Ureter (tissue), 1 donor: ENCODE data around the gene LRRK2. TPM values are rescaled to one million over a fixed set of nuclear protein-coding genes. Genes with fewer than 3 reads are reported as not detected.
"Not testable (repeated sequence)": the region's sequence is repeated elsewhere in the genome, so short reads cannot be mapped to it uniquely, and the experiment has no call there.

Experiments used
- DNase-seq: peaks from one replicate; pipeline ENCODE4 v3.0.0-alpha.2; 2020; ENCODE audit warnings: low spot score
- total RNA-seq: library from RNA; stranded (reverse); gene quantifications from one replicate; pipeline ENCODE4 v1.2.4, GENCODE V29; 2023
- donor health status: DM: yes; HTN: yes; CAD: no.

Gene LRRK2
- total RNA-seq, 1 donor from 2014 or later, result 12.7 TPM

DNA sequence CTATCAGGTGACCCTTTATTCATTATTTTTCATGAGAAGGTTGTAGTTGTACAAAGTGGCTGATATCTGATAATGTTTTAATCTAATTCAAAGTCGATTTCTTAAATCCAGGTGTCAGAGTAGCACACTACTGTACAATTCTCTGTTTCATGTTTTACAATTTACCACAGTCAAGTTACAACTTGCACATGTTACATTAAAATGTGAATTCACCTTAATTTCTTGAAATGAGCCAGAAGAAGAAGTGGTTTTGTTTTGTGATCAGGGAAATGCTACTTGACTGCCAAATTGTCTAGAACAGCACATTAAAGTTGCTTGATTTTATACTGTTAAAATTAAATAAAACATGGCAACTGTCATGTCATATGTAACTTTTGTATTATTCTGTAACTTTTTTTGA, 23.2 kb downstream of the LRRK2 start:
- DNase-seq, result no peak

DNA sequence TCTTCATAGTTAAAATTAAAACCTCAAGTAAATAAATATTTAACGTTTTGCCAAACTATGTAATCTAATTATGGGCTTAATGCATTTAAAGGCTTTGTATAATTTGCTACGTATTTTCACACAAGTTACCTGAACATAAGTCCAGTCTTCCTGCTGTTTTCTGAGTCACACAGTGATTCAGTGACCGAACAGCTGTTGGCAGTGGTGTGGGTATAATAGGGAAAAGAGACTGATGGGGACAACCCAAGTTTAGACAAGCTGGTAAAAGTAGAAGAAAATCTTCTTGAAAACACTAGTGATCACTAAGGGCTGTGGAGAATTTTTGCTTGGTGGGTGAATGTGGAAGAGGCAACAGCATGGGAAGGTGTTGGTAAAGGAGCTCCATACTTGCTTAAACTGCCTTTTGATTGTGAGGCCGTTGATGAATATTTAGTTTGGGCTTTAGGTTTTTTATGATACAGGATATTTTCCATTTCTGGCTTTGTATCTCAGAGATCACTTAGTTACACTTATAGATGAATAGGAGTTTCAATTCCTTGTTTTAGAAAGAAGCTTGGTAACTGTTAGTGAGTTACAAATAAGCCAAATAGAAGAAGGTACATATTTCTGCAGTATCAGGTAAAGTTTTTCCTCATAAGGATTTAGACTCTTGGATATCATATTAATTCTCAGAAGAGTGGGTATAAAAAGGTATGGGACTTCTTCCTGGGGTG, 23.9 kb downstream of the LRRK2 start:
- no peak for DNase-seq

DNA sequence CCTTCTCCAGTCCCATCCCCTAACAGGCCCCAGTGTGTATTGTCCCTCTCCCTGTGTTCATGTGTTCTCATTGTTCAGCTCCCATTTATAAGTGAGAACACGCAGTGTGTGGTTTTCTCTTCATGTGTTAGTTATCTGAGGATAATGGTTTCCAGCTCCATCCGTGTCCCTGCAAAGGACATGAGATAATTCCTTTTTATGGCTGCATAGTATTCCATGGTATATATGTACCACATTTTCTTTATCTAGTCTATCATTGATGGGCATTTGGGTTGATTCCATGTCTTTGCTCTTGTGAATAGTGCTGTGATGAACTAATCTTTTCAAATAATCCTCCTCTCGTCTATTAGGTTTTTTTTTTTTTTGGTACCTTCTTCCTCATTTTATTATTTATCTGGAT, 25.9 kb downstream of the LRRK2 start:
- DNase-seq, result not testable (repeated sequence)

DNA sequence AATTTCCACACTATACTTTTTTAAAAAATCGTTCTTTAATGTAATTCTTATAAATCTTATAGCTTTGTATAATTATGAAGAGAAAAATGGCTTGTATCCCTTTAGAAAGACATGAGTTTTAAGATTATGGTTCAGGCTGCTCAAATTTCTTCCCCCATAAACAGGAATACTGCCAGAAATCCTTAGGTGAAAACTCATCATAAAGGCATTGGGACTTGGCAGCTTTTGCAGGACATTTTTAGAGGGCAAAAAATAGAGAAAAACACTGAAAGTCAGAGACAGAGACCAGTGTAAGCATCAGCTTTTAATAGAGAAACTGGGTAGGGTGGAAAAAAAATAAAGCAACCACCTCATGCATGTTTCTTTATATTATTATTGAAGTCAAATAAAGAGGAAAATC, 29.1 kb downstream of the LRRK2 start:
- DNase-seq, result no peak

DNA sequence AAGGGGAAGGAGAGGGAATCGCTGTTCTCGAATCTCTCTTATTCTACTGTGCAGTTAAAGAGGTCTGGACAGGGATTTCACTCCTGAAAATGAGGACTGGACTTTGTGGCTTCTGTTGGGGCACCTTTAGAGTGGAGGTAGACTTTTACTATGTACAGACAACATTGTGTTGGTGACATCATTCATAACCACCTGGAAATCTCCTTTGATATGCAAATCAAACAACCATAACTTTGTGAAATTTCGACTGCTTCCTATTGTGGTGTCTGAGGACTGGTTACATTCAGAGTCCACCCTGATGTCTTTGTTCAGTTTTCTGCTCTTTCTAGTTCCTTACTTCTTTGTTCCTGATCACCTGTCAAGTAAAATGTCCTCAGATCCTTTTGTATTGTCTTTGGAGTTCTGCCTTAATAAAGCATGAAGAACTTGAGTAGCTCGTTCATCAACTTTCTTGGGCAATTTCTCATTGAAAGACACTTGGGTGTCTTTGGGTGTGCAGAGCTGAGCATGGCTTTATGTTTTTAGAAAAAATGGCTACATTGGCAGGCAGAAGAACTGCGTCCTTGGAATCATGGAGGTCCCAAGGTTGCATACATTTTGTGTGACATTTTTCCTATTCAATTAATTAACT, 29.8 kb downstream of the LRRK2 start:
- DNase-seq, result no peak

DNA sequence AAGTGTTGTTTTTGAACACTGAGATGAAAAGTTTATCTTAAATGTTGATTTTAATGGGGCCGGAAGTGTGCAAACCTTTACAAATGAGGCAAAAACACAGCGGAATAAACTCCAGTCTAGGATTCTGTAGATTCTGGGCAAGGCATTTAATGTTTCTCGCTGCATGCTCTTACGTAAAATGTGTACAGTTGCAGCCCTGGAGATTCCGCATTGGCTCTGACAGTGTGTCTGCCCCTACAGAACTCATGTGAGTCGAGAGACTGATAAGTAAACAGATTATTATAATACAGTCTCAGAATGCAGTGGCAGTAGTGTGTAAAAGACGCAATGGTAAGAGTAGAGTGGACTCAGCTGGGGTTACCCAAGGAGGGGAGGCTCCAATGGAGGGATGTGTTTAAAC, 33.6 kb downstream of the LRRK2 start:
- no peak for DNase-seq

DNA sequence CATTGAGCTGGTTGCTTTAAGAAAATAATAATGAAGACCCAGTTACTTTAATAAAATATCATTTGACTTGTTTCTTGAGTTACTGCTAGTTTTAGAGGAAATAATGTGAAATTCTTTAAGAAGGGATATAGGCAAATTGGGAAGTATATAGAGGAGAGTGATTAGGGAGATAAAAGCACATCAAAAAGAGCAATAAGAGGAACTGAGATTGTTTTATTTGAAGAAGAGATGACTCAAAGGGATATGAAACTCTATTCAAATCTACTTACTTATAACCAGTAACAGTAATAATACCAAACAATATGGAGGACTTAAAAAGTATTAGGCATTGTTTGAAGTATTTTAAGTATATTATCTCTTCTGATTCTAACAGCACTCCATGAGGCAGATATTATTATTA, 37.1 kb downstream of the LRRK2 start:
- no peak for DNase-seq

DNA sequence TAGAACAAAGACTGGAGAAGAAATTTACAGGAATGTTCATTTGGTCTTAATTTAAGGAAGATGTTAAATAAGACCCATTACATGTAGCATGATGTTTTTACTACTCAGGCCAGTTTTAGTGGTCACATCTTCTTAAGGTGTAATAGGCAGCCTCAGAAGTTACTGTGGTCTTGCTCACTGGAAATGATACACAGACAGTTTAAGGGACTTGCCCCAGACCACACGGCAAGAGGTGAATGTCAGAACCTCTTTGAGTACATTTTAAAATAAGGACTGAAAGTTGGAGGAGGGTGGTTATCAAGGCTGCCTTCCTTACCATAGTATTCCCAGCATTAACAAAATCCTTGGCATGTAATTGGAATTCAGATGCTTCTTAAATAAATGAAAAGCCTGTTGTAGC, 37.9 kb downstream of the LRRK2 start:
- no peak for DNase-seq

DNA sequence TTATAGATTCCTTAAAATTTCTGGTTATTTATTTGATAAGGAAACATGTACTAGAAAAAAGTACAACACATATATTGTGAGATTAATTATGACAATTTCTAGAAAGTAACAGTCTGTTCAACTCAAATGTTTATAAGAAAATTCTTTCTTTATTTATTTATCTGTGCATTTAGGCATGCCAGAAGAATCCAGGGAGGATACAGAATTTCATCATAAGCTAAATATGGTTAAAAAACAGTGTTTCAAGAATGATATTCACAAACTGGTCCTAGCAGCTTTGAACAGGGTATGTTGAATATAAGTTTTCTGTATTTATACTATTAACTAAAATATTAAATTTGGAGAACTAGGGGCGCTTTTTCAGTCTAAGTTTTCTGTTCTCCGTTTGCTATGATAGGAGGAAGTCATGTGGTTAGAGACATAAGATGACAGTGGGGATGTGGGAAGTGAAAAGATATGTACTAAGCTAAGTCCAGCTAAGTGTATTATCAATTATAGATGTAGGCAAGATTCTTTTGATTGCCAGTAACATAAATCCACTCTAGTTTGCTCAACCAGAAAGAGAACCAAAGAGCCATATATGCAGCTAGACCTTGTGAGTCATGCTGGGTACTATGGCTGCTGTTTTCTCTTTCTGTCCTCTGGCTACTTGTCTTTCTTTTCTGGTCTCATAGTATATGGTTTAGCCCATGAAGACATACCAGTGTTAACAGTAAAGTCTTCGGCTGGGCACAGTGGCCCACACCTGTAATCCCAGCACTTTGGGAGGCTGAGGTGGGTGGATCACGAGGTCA, 39.0 kb downstream of the LRRK2 start:
- DNase-seq, result no peak

DNA sequence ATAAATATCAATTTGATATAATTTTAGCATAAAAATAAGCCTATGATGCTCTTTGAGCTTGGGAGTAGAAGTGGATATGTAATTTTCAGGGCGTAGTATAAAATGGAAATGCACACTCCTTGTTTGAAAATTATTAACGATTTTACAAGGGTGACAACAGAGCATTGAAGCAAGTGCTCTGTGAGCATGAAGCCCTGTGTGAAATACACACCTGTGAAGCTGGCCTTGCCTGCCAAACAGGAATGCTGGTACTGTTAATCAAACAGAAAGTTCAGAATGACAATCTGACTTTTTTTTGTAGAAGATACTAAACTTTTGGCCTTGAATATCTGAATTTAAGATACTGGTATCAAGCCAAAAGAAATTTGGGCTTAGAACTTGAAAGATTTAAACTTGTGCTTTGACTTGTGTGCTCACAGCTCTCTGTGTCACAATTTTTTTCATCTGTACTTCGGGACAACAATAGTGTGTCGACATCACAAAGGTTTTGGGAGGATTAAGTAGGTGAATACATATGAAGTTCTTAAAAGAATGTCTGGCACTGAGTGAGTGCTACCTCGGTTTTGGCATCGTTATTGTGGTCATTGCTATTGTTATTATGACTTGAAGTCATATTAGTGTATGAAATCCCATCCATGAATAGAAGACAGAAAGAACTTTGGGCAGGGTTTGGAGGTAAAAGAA, 47.3 kb downstream of the LRRK2 start:
- DNase-seq, result no peak

DNA sequence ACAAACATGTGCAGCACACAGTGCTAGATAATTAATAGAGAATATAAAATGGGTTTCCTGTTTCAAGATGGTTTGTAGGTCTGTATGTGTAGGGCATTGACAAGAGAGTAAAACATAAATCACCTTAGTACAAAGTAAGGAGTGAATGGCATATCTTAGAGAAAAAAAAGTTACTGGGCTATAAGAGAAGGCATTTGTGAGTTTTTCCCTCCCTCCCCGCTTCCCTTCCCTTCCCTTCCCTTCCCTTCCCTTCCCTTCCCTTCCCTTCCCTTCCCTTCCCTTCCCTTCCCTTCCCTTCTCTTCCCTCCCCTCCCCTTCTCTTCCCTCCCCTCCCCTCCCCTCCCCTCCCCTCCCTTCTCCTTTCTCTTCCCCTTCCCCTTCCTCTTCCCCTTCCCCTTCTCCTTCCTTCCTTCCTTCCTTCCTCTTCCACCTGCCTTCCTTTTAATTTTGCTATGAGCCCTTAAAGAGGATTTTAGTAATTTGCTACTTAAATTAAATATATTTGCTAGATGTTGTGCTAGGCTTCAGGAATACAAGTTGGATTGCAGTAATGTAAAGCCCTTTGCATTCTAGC, 57.1 kb downstream of the LRRK2 start:
- no peak for DNase-seq

DNA sequence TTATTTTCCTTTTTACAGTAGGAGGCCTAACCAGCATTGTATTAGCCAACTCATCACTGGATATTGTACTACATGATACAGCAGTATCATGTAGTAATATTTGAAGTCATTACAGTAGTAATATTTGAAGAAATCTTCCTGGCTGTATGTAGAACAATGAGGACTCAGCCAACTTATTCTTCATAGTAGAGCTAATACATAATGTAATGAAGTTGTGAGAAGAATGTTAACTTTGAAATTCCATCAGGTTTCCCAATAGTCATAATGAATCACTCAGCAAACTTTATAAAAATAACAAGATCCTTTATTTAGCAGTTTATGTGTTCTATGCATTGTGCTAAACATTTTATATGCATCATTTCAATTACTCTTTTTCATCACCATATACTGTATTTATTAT, 61.8 kb downstream of the LRRK2 start:
- DNase-seq, result no peak

DNA sequence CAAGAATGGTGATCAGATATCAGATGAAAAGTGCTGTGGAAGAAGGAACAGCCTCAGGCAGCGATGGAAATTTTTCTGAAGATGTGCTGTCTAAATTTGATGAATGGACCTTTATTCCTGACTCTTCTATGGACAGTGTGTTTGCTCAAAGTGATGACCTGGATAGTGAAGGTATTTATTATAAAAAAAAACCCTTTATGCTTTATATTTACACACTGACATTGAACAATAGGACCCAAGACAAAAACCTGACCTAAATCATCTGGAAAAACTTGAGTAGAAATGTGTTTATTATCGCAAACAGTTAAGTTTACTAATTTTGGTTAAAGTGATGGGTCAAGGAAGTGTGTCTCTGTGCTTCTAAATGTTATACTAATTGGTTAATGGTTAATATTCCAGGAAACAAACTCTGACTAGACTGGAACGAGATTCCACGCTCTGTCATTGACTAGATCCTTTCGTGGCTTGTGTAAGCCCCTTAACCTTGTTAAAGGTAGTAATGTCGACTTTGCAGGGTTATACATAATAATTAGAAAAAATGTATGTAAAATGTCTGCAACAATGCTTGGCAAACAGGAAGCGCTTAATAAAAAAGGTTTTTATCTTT, 62.7 kb downstream of the LRRK2 start:
- no peak for DNase-seq

DNA sequence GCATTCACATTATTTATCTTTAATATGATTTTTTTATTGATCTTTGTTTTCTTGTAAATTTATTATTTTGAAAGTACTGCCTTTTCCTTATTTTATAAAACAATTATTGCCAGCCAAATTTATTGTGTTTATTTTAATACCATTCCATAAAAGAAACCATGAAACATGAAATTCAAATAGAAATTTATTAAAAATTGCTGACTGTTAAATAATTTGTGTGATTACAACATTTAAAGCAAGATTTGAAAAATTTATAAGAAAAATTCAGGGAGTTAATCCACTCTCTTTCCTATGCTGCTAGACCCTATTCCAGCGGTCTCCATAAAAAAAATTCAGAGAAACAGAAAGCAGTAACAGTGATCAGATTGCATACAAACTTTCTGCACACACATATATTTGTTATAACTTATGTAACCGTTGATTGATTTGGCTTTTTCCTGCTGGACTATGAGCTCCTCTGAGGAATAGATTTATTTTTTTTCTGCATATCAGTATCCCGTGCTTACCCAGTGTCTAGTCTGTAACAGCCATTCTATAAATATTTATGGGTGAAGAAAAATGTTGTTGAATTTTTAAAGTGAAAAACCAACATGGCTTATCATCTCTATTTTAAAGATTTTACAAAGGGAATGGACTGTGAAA, 68.1 kb downstream of the LRRK2 start:
- DNase-seq, result no peak

DNA sequence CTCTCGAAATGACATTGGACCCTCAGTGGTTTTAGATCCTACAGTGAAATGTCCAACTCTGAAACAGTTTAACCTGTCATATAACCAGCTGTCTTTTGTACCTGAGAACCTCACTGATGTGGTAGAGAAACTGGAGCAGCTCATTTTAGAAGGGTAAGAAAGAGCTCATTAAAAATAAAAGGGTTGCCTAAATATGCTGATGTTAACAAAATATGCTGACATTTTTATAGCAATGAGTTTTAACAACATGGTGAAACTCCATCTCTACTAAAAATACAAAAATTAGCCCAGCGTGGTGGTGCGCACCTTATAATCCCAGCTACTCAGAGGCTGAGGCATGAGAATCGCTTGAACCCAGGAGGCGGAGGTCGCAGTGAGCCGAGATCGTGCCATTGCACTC, 73.5 kb downstream of the LRRK2 start:
- no peak for DNase-seq

DNA sequence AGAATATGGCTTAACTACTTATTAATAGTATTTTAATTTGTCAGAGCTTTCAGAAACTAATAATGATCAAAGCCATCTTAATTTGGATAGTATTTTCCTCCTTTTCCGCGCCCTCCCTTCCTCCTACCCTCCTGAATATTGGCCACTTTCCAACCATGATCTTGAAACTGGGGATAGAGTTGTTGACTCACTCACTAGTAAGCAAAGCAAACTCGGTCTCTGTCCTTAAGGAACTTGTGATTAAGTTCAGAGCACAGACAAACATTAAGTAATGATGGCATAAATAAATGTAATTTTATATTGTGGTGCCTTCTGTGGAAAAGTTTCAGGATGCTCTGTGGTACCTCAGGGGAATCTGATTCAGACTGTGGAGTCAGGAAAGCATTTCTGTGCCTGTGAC, 75.7 kb downstream of the LRRK2 start:
- no peak for DNase-seq

DNA sequence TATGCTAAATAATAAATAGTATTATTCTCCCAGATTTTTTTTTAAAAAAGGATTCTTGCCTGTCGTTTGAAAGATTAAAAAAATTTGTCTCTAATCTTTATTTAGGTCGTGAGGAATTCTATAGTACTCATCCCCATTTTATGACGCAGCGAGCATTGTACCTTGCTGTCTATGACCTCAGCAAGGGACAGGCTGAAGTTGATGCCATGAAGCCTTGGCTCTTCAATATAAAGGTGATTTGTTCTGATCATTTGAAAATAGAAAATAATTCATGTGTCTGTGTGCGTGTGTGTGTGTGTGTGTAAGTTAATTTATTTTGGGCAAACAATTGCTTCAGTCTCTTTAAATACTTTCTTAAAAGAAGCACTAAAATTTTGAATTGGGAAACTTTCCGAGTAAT, 84.2 kb downstream of the LRRK2 start:
- no peak for DNase-seq

DNA sequence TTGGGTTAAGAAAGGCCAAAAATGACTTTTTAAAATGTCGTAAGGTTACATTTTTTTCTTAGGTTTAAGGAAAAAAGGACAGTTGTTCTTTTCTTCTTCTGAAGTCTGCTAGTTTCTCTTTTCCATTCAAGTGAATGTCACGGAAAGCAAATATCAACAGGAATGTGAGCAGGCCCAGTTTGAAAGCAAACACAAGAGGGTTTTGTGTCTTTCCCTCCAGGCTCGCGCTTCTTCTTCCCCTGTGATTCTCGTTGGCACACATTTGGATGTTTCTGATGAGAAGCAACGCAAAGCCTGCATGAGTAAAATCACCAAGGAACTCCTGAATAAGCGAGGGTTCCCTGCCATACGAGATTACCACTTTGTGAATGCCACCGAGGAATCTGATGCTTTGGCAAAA, 85.4 kb downstream of the LRRK2 start:
- no peak for DNase-seq

DNA sequence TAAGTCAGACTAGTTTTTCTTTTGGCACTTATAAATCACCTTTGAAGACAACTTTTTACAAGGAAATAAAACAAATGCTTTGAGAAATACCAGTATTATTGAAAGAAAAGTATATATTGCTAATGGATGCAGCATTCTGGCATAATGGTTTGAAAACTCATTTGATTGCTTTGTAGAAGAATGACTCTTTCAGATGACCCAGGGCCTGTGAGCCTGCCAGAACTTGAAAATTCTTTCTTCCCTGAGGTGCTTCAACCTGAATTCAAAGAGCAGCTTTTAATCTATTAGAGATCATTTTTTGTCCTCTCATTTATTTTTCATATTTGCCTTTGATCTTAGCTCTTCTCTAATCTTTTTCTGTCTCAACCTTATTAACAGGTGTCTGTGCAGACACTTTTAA, 87.4 kb downstream of the LRRK2 start:
- DNase-seq, result no peak

DNA sequence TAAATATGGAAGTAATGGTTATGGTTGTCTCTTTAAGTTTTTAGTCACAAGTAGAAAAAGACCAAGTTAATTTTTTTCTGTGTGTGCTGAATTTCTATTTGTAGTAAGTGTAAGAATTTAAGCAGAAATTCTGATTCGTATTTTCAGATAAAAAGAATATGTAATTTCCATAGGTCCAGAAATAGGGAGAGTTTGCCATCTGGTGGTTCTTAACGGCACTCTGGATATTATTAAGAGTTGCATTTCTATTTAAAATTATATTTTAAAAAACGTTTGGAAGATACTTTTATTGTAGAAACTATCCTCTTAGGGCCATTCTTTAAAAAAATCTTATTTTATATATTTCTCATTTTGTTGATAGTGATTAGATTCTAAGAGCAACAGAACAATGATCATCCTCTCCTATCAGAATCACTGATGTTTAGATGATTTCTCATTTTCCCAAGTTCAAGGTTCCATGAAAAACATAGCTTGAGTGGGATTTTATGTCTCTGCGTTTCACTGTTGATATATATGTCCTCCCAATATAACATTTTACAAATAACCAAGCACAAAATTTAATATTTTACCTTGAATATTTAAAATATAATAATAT, 88.3 kb downstream of the LRRK2 start:
- DNase-seq, result no peak

DNA sequence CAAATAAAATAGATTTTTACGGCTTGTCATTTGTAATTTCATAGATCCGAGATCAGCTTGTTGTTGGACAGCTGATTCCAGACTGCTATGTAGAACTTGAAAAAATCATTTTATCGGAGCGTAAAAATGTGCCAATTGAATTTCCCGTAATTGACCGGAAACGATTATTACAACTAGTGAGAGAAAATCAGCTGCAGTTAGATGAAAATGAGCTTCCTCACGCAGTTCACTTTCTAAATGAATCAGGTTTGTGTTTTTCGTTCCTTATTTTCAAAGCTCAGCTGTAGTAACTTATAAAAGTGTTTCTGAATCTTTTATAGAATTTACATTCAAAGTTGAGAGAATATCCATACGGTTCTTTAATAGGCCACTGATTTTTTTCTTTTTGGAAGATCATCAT, 89.1 kb downstream of the LRRK2 start:
- no peak for DNase-seq
